GM19372 (cell line): ENCODE results near the gene SLC4A7.

Experiments used
- ATAC-seq: cut with Tn5 transposase; IDR thresholded peaks from one replicate; pipeline ENCODE4 v1.9.1; 2021; ENCODE audit warnings: mild to moderate bottlenecking, low read depth, moderate library complexity; ENCODE audit not compliant: unreplicated experiment

The SLC4A7 gene

DNA sequence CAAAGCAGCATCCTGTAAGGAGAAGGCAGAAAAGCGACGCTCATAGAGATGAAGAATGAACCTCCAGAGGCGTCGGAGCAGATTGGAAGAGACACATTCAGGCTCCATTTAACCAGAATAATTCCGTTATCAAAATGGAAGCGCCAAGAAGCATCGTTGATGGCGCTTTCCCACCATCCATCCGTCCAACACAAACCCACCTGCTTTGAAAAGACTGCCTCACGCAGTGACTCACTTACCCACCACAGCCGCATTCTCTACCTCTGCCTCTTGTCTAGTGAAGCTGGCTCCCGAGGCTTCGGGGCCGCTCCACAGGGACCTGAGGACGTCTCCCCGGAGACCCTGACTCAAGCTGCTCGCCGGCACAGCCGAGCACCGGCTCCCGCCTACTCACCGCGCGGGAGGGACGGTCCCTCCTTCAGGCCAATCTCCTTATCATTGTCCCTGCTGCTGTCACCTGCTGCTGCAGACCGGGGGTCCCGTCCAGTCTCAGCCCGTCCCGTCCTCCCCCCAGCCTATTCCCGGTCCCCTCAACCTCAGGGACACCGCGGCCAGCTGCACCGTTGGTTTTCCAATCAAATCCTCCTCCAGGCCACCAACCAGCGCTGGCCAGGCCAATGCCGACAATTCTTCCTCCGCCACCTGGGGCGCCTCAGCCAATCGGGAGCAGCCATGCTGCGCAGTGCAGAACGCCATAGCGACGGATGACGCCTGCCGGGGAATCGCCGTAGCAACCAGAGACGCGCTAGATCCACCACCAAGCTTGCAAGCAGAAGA lies 115.2 kb downstream of the SLC4A7 start, which contains the start of gene NEK10:
Gene NEK10, minus strand, starts transcription at position 553 of the 777 bp plus-strand sequence. CDS start 16,501 bp downstream, outside the sequence.
- ATAC-seq, result peak; percentile 100

- no peak for ATAC-seq
Observed at GRCh38 chr3:27366062-27366591, 118.1 kb downstream of the SLC4A7 start.

- ATAC-seq, result peak; percentile 42
Observed at GRCh38 chr3:27360113-27361078, 123.8 kb downstream of the SLC4A7 start.

GRCh38 chr3:27358372-27358771 lies 125.8 kb downstream of the SLC4A7 start:
- no peak for ATAC-seq

DNA sequence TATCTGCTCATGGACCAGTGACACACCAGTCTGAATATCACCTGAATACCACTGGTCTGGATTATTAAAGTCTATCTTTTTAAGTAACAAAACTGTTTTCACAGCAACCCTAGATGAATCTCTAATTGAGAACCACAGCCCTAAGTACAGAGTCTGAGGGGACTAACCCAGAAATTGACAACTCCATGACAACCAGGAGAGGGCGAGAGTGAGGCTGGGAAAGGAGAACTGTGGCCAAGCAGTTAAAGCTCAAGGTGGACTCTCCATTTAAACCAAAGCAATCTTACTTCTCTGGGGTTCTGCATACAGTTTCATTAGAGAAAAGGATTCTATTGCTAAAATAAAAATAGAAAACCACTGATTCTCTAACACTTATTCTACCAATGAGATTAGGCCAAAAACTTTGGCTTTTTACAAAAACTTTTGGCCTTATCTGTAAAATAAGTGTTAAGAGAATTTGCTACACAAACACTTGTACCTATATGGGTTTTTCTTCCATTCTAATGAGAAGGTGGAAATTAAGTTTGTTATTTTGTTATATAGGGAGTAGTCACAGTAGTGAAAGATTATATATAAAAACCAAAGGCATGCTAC lies 126.4 kb downstream of the SLC4A7 start:
- ATAC-seq, result peak; percentile 89

- ATAC-seq, result no peak
Observed at GRCh38 chr3:27356976-27357375, 127.2 kb downstream of the SLC4A7 start.

DNA sequence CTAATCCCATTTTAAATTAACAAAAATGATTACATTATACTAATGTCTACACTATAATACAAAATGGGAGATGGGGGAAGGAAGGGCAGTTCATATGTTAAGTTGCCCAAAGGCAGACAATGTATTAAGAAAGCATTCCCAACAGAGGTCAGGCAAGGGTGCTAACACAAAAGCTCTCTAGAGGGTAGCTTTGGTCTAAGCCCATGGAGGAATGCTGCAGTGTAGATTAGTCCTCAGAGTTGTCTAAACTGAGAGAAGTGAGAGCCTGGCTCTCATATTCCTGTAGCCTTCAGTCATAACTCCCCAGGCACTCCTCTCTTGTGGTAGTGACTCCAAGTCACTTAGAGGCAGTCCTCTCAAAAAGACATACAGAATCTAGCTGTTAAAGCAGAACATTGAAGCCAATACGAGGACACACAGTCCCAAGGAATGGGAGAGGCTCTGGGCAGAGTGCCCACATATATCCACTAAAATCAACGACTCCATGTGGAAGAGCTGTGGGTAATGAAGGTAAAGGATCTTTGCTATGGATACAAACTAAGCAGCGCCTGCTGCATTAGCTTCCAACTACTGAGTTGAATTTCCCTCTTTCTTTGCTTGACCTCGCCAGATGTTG lies 129.5 kb downstream of the SLC4A7 start:
- no peak for ATAC-seq

- no peak for ATAC-seq
Observed at GRCh38 chr3:27354161-27354560, 130.0 kb downstream of the SLC4A7 start.

GRCh38 chr3:27353221-27353620 lies 131.0 kb downstream of the SLC4A7 start:
- ATAC-seq, result no peak

DNA sequence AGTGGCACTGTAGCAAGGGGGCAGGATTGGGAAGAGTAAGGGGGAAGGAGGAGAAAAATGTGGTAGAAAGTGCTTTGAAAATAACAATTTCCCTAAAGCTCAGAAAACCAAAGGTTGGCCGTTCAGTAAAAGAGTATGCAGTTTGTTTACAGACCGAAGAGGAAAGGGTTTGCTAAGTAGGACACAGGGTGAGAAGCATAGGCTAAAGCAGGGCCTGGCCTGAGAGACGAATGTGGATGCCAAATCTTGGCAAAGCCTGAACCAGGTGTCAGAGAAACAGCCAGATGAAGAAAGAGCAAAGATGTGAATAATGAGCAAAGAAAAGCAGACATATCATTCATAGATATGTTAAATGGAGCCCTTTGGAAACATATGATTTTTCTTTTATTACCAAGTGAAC lies 132.1 kb downstream of the SLC4A7 start:
- no peak for ATAC-seq

DNA sequence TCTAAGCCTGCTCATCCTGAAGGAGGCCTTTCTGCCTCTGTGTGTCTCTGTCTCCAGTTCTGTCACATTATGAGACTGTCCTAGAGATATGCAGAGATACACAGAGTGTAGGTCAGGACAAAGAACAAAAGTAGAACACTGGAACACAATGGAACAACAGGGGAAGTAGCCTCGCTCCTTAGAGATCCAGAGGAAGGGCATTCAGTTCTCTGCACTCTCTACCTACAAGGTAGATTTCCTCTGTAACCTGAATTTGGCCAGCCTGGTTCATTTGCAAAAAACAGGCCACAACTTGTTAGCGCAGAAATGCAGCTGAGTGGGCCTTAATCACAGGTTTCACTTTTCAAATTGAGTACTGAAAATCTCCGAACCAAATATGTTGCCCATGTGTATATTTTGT lies 134.4 kb downstream of the SLC4A7 start:
- ATAC-seq, result no peak

GRCh38 chr3:27345959-27346865 lies 138.0 kb downstream of the SLC4A7 start:
- no peak for ATAC-seq

GRCh38 chr3:27345493-27345892 lies 138.7 kb downstream of the SLC4A7 start:
- no peak for ATAC-seq

GRCh38 chr3:27345045-27345444 lies 139.1 kb downstream of the SLC4A7 start:
- ATAC-seq, result no peak

GRCh38 chr3:27344192-27344591 lies 140.0 kb downstream of the SLC4A7 start:
- no peak for ATAC-seq

GRCh38 chr3:27342267-27342666 lies 141.9 kb downstream of the SLC4A7 start:
- ATAC-seq, result no peak

GRCh38 chr3:27340534-27340933 lies 143.7 kb downstream of the SLC4A7 start:
- peak; percentile 90 for ATAC-seq

GRCh38 chr3:27335571-27335970 lies 148.6 kb downstream of the SLC4A7 start:
- no peak for ATAC-seq

DNA sequence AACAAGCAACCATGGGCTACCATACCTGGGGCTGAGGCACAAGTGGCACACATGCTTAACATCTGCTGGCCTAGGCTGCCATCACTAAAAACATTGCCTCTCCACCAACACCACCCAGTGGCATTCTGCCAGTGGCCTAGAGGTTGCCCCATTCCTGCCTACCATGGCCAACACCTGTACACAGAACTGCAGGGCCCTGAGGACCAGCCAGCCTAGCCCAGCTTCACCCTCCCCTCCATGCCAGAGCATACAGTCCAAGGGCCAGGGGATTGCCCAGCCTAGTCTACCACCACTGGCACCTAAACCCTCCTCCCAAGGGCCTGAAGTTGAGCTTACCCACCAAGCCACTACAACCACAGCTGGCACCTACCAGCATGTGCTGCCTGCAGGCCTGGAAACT lies 150.3 kb downstream of the SLC4A7 start:
- no peak for ATAC-seq
